ENCODE measurements around the gene PPP1R3C. TPM values are rescaled to one million over a fixed set of nuclear protein-coding genes. Genes with fewer than 3 reads are reported as not detected.

PPP1R3C gene
- polyA plus RNA-seq, 1 donor from 2014 or later: 0.51 TPM

GRCh38 chr10:91677911-91678310, 45.0 kb upstream of the PPP1R3C start:
- H3K9ac ChIP-seq (ENCODE audit: low read length): no peak overlapping the region

DNA sequence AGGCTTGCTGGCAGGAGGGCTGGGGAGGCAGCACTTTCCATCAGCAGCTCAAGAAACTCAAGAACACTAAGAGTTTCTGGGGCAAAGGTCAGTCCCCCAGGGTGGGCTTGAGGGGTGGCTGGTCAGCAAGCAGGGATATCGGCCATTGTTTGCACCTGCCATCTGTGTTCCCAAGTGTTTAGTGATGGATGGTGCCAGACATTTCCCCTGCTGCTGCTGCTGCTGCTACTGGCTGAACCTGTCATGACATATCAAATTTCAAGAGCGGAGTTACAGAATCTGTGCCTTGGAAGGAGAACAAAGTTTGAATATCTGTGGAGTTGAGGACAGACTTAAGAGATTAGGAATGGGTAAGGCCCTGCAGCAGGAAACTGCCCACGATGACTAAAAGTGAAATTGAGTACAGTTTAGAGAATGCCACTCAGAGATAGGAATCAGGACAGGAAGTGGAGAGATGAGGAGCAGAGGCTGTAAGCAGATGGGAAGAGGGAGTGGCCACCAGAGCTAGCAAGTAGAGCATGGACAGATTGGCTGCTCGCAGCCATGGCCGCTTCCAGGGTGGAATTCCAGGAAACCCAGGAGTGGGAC, 39.2 kb upstream of the PPP1R3C start:
- Histone ChIP-seq H3K27me3 (ENCODE audit: insufficient read depth, low read depth, low read length) (no peaks in the 10 kb centered on the region), H3K9me2 (ENCODE audit: insufficient read depth, low read length) (no peaks in the 10 kb centered on the region), H3K4me3 (ENCODE audit: low read length) (no peak overlapping the region), H2AFZ (ENCODE audit: low read depth, low read length) (no peak overlapping the region), H3K79me2 (replicated peaks; ENCODE audit: insufficient read depth, low read length) (no peaks in the 10 kb centered on the region), H3K4me2 (ENCODE audit: low read length) (no peak overlapping the region), H3K27ac (ENCODE audit: low read length) (no peak overlapping the region), H3K36me3 (ENCODE audit: insufficient read depth, low read length) (no peaks in the 10 kb centered on the region), H4K20me1 (ENCODE audit: insufficient read depth) (no peaks in the 10 kb centered on the region), H3K9me3 (ENCODE audit: low read length) (no peaks in the 10 kb centered on the region), H3K9ac (ENCODE audit: low read length) (no peak overlapping the region), H3F3A (ENCODE audit: insufficient read depth, low read length, poor library complexity, severe bottlenecking) (no peaks in the 10 kb centered on the region)
- no peak for TF ChIP-seq RAD21 (conservative IDR thresholded peaks at IDR 0.05)
- TF ChIP-seq EZH2 (IDR thresholded peaks at IDR 0.05; ENCODE audit: borderline replicate concordance, insufficient read depth, low read length, poor library complexity, severe bottlenecking): no peak
- TF ChIP-seq TAF1 (IDR thresholded peaks at IDR 0.05; ENCODE audit: low read depth): no peak
- no peak for TF ChIP-seq SMC3 (conservative IDR thresholded peaks at IDR 0.05; ENCODE audit: poor library complexity)
- TF ChIP-seq, protein P1, sequence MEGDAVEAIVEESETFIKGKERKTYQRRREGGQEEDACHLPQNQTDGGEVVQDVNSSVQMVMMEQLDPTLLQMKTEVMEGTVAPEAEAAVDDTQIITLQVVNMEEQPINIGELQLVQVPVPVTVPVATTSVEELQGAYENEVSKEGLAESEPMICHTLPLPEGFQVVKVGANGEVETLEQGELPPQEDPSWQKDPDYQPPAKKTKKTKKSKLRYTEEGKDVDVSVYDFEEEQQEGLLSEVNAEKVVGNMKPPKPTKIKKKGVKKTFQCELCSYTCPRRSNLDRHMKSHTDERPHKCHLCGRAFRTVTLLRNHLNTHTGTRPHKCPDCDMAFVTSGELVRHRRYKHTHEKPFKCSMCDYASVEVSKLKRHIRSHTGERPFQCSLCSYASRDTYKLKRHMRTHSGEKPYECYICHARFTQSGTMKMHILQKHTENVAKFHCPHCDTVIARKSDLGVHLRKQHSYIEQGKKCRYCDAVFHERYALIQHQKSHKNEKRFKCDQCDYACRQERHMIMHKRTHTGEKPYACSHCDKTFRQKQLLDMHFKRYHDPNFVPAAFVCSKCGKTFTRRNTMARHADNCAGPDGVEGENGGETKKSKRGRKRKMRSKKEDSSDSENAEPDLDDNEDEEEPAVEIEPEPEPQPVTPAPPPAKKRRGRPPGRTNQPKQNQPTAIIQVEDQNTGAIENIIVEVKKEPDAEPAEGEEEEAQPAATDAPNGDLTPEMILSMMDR (IDR thresholded peaks at IDR 0.05; ENCODE audit: poor library complexity, severe bottlenecking): no peak
- TF ChIP-seq EP300 (conservative IDR thresholded peaks at IDR 0.05; ENCODE audit: poor library complexity, severe bottlenecking): no peak
- TF ChIP-seq, protein P2, sequence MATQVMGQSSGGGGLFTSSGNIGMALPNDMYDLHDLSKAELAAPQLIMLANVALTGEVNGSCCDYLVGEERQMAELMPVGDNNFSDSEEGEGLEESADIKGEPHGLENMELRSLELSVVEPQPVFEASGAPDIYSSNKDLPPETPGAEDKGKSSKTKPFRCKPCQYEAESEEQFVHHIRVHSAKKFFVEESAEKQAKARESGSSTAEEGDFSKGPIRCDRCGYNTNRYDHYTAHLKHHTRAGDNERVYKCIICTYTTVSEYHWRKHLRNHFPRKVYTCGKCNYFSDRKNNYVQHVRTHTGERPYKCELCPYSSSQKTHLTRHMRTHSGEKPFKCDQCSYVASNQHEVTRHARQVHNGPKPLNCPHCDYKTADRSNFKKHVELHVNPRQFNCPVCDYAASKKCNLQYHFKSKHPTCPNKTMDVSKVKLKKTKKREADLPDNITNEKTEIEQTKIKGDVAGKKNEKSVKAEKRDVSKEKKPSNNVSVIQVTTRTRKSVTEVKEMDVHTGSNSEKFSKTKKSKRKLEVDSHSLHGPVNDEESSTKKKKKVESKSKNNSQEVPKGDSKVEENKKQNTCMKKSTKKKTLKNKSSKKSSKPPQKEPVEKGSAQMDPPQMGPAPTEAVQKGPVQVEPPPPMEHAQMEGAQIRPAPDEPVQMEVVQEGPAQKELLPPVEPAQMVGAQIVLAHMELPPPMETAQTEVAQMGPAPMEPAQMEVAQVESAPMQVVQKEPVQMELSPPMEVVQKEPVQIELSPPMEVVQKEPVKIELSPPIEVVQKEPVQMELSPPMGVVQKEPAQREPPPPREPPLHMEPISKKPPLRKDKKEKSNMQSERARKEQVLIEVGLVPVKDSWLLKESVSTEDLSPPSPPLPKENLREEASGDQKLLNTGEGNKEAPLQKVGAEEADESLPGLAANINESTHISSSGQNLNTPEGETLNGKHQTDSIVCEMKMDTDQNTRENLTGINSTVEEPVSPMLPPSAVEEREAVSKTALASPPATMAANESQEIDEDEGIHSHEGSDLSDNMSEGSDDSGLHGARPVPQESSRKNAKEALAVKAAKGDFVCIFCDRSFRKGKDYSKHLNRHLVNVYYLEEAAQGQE (IDR thresholded peaks at IDR 0.05; ENCODE audit: borderline replicate concordance): no peak
- no peak for TF ChIP-seq MXI1 (conservative IDR thresholded peaks at IDR 0.05; ENCODE audit: poor library complexity, severe bottlenecking)
- no peak for TF ChIP-seq POLR2AphosphoS5 (IDR thresholded peaks at IDR 0.05)

More at GRCh38 chr10:91677911-91678310, 45.0 kb upstream of the PPP1R3C start:
- Histone ChIP-seq H3K4me3 (ENCODE audit: low read length) (no peak overlapping the region), H3K36me3 (ENCODE audit: insufficient read depth, low read length) (no peaks in the 10 kb centered on the region), H4K20me1 (ENCODE audit: insufficient read depth) (no peaks in the 10 kb centered on the region), H3K9me2 (ENCODE audit: insufficient read depth, low read length) (no peaks in the 10 kb centered on the region), H3K9me3 (ENCODE audit: low read length) (no peaks in the 10 kb centered on the region), H3K27ac (ENCODE audit: low read length) (no peak overlapping the region), H2AFZ (ENCODE audit: low read depth, low read length) (no peak overlapping the region), H3F3A (ENCODE audit: insufficient read depth, low read length, poor library complexity, severe bottlenecking) (no peaks in the 10 kb centered on the region), H3K27me3 (ENCODE audit: insufficient read depth, low read depth, low read length) (no peaks in the 10 kb centered on the region), H3K4me2 (ENCODE audit: low read length) (no peak overlapping the region), H3K79me2 (replicated peaks; ENCODE audit: insufficient read depth, low read length) (no peaks in the 10 kb centered on the region)
- TF ChIP-seq RAD21 (conservative IDR thresholded peaks at IDR 0.05): no peak
- no peak for TF ChIP-seq MXI1 (conservative IDR thresholded peaks at IDR 0.05; ENCODE audit: poor library complexity, severe bottlenecking)
- TF ChIP-seq, protein P1 (IDR thresholded peaks at IDR 0.05; ENCODE audit: poor library complexity, severe bottlenecking): no peak
- no peak for TF ChIP-seq EZH2 (IDR thresholded peaks at IDR 0.05; ENCODE audit: borderline replicate concordance, insufficient read depth, low read length, poor library complexity, severe bottlenecking)
- TF ChIP-seq POLR2AphosphoS5 (IDR thresholded peaks at IDR 0.05): no peak
- TF ChIP-seq, protein P2 (IDR thresholded peaks at IDR 0.05; ENCODE audit: borderline replicate concordance): no peak
- no peak for TF ChIP-seq TAF1 (IDR thresholded peaks at IDR 0.05; ENCODE audit: low read depth)
- no peak for TF ChIP-seq EP300 (conservative IDR thresholded peaks at IDR 0.05; ENCODE audit: poor library complexity, severe bottlenecking)
- TF ChIP-seq SMC3 (conservative IDR thresholded peaks at IDR 0.05; ENCODE audit: poor library complexity): no peak
